GM06990 (cell line): ENCODE data around the gene RELL1.

Source experiments
- DNase-seq: peaks from one replicate; pipeline ENCODE4 v3.0.0-alpha.2; 2011; ENCODE audit not compliant: insufficient read length; ENCODE audit errors: extremely low read depth
- H3K27me3 ChIP-seq: replicated peaks from 2 replicates; pipeline ENCODE4 v1.6.0; 2011; ENCODE audit warnings: low read length; ENCODE audit not compliant: control insufficient read depth, insufficient read depth
- H3K36me3 ChIP-seq: 2 replicates; pipeline ENCODE4 v1.5.1; 2011; ENCODE audit warnings: low read length; ENCODE audit not compliant: control insufficient read depth, insufficient read depth
- H3K4me3 ChIP-seq: replicated peaks from 2 replicates; pipeline ENCODE4 v1.5.1; 2011; ENCODE audit warnings: low read depth, mild to moderate bottlenecking, control low read depth, low read length
- TF ChIP-seq, protein P1 (sequence below): IDR thresholded peaks from 2 replicates; pipeline ENCODE4 v1.5.1; 2011; ENCODE audit warnings: low read length, control low read depth, mild to moderate bottlenecking, inconsistent platforms; ENCODE audit not compliant: insufficient read depth, poor library complexity, severe bottlenecking

Gene RELL1

DNA sequence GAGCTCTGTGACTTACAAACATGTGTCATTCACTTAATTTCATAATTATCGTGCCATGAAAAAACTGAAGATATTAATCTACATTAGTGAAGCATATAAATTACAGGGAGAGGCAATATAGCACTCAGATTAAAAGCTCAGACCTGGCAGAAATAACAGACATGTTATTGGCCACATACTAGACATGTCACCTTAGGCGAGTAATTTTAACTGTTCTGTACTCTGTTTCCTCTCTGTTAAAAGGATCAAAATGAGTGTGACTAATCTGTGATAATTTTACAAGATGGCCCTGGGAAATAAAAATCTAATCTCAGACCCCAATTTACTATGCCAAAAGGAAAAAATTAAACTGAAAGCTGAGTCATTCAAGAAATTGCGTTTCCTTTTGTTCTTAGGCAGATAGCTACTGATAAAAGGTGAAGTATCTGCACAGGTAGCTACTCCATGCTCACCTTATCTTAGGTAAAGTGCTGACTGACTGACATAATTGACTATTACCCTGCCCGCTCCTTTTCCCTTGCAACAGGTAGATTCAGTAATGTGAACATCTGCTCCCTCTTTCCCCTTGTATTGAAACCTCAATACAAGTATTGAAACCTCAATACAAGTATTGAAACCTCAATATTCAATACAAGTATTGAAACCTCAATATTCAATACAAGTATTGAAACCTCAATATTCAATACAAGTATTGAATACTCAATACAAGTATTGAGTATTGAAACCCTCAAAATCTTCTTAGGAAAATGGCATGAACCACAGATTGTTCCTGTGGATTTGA is 33.2 kb downstream of the RELL1 start:
- TF ChIP-seq, protein P1, sequence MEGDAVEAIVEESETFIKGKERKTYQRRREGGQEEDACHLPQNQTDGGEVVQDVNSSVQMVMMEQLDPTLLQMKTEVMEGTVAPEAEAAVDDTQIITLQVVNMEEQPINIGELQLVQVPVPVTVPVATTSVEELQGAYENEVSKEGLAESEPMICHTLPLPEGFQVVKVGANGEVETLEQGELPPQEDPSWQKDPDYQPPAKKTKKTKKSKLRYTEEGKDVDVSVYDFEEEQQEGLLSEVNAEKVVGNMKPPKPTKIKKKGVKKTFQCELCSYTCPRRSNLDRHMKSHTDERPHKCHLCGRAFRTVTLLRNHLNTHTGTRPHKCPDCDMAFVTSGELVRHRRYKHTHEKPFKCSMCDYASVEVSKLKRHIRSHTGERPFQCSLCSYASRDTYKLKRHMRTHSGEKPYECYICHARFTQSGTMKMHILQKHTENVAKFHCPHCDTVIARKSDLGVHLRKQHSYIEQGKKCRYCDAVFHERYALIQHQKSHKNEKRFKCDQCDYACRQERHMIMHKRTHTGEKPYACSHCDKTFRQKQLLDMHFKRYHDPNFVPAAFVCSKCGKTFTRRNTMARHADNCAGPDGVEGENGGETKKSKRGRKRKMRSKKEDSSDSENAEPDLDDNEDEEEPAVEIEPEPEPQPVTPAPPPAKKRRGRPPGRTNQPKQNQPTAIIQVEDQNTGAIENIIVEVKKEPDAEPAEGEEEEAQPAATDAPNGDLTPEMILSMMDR = no peak
- Histone ChIP-seq H3K36me3 (peaks cover 3% of the 10 kb centered on the region; the same call in 1 of the 2 replicates), H3K27me3 (no peaks in the 10 kb centered on the region), H3K4me3 (no peak overlapping the region)
- no peak for DNase-seq

GRCh38 chr4:37651781-37652377 is 34.3 kb downstream of the RELL1 start:
- Histone ChIP-seq H3K27me3 (no peaks in the 10 kb centered on the region), H3K4me3 (no peak overlapping the region), H3K36me3 (peaks cover 3% of the 10 kb centered on the region; the same call in 1 of the 2 replicates)
- no peak for DNase-seq
- TF ChIP-seq, protein P1 = no peak

DNA sequence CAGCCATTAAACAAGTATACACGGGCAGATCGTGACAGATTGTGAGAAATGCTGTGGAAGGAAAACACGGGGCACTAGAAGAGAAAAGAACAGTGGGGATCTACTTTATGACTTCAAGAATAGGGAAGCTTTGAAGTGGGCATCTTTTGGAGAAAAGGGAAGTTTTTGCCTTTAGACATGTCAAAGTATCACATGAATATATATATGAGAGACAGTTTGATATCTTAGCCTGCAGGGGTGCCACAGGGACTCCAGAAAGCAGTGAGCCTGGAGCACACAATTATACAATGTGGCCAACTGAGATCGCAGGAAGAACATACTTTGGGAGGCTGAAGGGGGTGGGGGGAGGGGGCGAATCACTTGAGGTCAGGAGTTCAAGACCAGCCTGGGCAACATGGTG is 35.7 kb downstream of the RELL1 start:
- DNase-seq = no peak
- Histone ChIP-seq H3K36me3 (peaks cover 3% of the 10 kb centered on the region; the same call in 1 of the 2 replicates), H3K4me3 (no peak overlapping the region), H3K27me3 (no peaks in the 10 kb centered on the region)
- TF ChIP-seq, protein P1 = no peak

- no peak for DNase-seq
- no peaks in the 10 kb centered on the region for H3K27me3 ChIP-seq
- no peak overlapping the region for H3K4me3 ChIP-seq
- TF ChIP-seq, protein P1 = no peak
- H3K36me3 ChIP-seq = peaks cover 2% of the 10 kb centered on the region
These were observed 36.9 kb downstream of the RELL1 start for GRCh38 chr4:37649268-37649667.

GRCh38 chr4:37648084-37648817 is 37.9 kb downstream of the RELL1 start:
- no peak for DNase-seq
- Histone ChIP-seq H3K4me3 (no peak overlapping the region), H3K36me3 (peaks cover 2% of the 10 kb centered on the region), H3K27me3 (no peaks in the 10 kb centered on the region)
- TF ChIP-seq, protein P1 = no peak
